GM12878 (cell line): Measurements from ENCODE around the gene MARCHF9. TPM values are rescaled to one million over a fixed set of nuclear protein-coding genes. Genes with fewer than 3 reads are reported as not detected.

Experiments
- ATAC-seq: fragments of 200-7000 bp; cut with Tn5 transposase; 3 replicates; pipeline ENCODE4 v1.9.1; 2020; ENCODE audit warnings: mild to moderate bottlenecking, moderate library complexity
- BruUV-seq: library from RNA; stranded (reverse); fragments of 400-500 nt; replicated peaks from 2 replicates; lab custom pipeline; 2021; lab: Mats Ljungman, UMichigan
- CTCF ChIA-PET: fragments of 300-600 bp; sonication (Branson Sonifier 250); formaldehyde crosslinking; extraction: SDS; loops from one replicate; lab custom pipeline; 2021; ENCODE audit warnings: inconsistent platforms; lab: Yijun Ruan, JAX
- POLR2A ChIA-PET: fragments of 350-600 bp; formaldehyde crosslinking; extraction: SDS; loops from one replicate; lab custom pipeline; 2021; ENCODE audit warnings: inconsistent platforms; lab: Charles Lee
- RAD21 ChIA-PET: fragments of 300-600 bp; sonication (Branson Sonifier 250); formaldehyde crosslinking; loops from one replicate; lab custom pipeline; 2023; ENCODE audit warnings: antibody characterized with exemption; ENCODE audit not compliant: unreplicated experiment; lab: Charles Lee
- SMC1A ChIA-PET: fragments of 300-600 bp; sonication (Branson Sonifier 250); formaldehyde crosslinking; loops from one replicate; lab custom pipeline; 2023; ENCODE audit not compliant: unreplicated experiment, uncharacterized antibody; lab: Charles Lee
- DNase-seq: peaks from one replicate; pipeline ENCODE4 v3.0.0-alpha.2; 2011; ENCODE audit warnings: low read depth, low spot score
- FAIRE-seq: peaks from 3 replicates; lab custom pipeline; 2011; peaks lifted over from hg19 to GRCh38; lab: Jason Lieb, UNC
- H2AFZ ChIP-seq: 2 replicates; pipeline ENCODE4 v1.6.0; 2011; ENCODE audit warnings: low read depth, low read length, control low read depth; ENCODE audit not compliant: control insufficient read depth
- H3K27ac ChIP-seq: 2 replicates; pipeline ENCODE4 v1.5.1; 2011; ENCODE audit warnings: control low read depth; ENCODE audit not compliant: control insufficient read depth, insufficient read depth
- H3K27me3 ChIP-seq, 2 experiments: replicated peaks in 1 of 2; 2 replicates each; pipeline versions ENCODE4 v1.6.0 to v1.6.1; 2011; ENCODE audit warnings: low read length in 1 of 2; ENCODE audit not compliant: control insufficient read depth in 2 of 2, insufficient read depth in 2 of 2
- H3K36me3 ChIP-seq, 2 experiments: 2 replicates each; pipeline ENCODE4 v1.5.1; 2011; ENCODE audit warnings: low read length in 1 of 2; ENCODE audit not compliant: control insufficient read depth in 2 of 2, insufficient read depth in 2 of 2
- H3K4me1 ChIP-seq: 2 replicates; pipeline ENCODE4 v1.6.1; 2011; ENCODE audit warnings: mild to moderate bottlenecking, low read length, moderate library complexity, mixed read lengths; ENCODE audit not compliant: control insufficient read depth, insufficient read depth
- H3K4me2 ChIP-seq: 2 replicates; pipeline ENCODE4 v1.6.0; 2011; ENCODE audit warnings: control low read depth; ENCODE audit not compliant: control insufficient read depth, insufficient read depth
- H3K4me3 ChIP-seq: fragments of 200-600 bp; sonication (generic); 2 replicates; pipeline ENCODE4 v1.5.1; 2016
- H3K79me2 ChIP-seq: 2 replicates; pipeline ENCODE4 v1.6.0; 2011; ENCODE audit warnings: low read length; ENCODE audit not compliant: control insufficient read depth, insufficient read depth
- H3K9ac ChIP-seq: 2 replicates; pipeline ENCODE4 v1.8.0; 2011; ENCODE audit warnings: low read length, control low read depth, mixed read lengths; ENCODE audit not compliant: control insufficient read depth, insufficient read depth
- H3K9me3 ChIP-seq: replicated peaks from 3 replicates; pipeline ENCODE4 v1.5.1; 2011; ENCODE audit warnings: mild to moderate bottlenecking, low read length; ENCODE audit not compliant: control insufficient read depth, insufficient read depth
- H4K20me1 ChIP-seq: 2 replicates; pipeline ENCODE4 v1.6.0; 2011; ENCODE audit not compliant: control insufficient read depth, insufficient read depth
- GATAD2B ChIP-seq: fragments of 450-650 bp; conservative IDR thresholded peaks from 2 replicates; pipeline ENCODE4 v1.6.1; 2017; ENCODE audit warnings: low read depth, mild to moderate bottlenecking, moderate library complexity
- NRF1 ChIP-seq: conservative IDR thresholded peaks from 2 replicates; pipeline ENCODE4 v1.6.1; 2011; ENCODE audit warnings: mild to moderate bottlenecking, low read depth, low read length, improper control_type of control experiment
- POLR2A ChIP-seq: IDR thresholded peaks from 2 replicates; pipeline ENCODE4 v1.6.1; 2011; ENCODE audit warnings: low read depth, mild to moderate bottlenecking, low read length
- RAD21 ChIP-seq: IDR thresholded peaks from 2 replicates; pipeline ENCODE4 v1.6.1; 2011; ENCODE audit warnings: mild to moderate bottlenecking, low read depth, low read length, moderate library complexity; ENCODE audit not compliant: insufficient read depth
- SIX5 ChIP-seq: IDR thresholded peaks from 2 replicates; pipeline ENCODE4 v1.6.1; 2011; ENCODE audit warnings: mild to moderate bottlenecking, low read depth, low read length, moderate library complexity; ENCODE audit not compliant: severe bottlenecking
- SMAD1 ChIP-seq: fragments of 450-650 bp; IDR thresholded peaks from 2 replicates; pipeline ENCODE4 v1.6.1; 2018; ENCODE audit warnings: mild to moderate bottlenecking, low read depth; ENCODE audit not compliant: partially characterized antibody
- ZNF207 ChIP-seq: fragments of 450-650 bp; IDR thresholded peaks from 2 replicates; pipeline ENCODE4 v1.6.1; 2014; ENCODE audit warnings: antibody characterized with exemption, mild to moderate bottlenecking, borderline replicate concordance
- WGBS: methylation state at CpG from one replicate; pipeline ENCODE4 v1.1.6; 2016; ENCODE audit warnings: low lambda C conversion rate; ENCODE audit not compliant: insufficient replicate concordance, insufficient coverage; ENCODE audit errors: missing lambda C conversion rate; 5-methylcytosine and 5-hydroxymethylcytosine counted together
- in situ Hi-C: fragments of 300-500 bp; cut with MboI; formaldehyde crosslinking; loops from 9 replicates; pipeline ENCODE4 v1.14.3; 2018; ENCODE audit warnings: mixed read lengths
- intact Hi-C: fragments of 100-400 bp; cut with micrococcal nuclease; formaldehyde crosslinking; loops from one replicate; pipeline ENCODE4 v1.14.2; 2022; ENCODE audit not compliant: unreplicated experiment
- polyA plus RNA-seq, 11 experiments: library from polyadenylated mRNA; depleted of rRNA in 4 of 11; unstranded in 6 of 11; stranded (reverse) in 5 of 11; fragments of >200 nt; fragmentation: Nextera tagmentation in 4 of 11; fragmentation: Illumina TruSeq in 1 of 11; extraction: Ambion mirVana in 4 of 11; extraction: Trizol in 1 of 11; gene quantifications; 1 replicate in 1 of 11; 2 replicates in 10 of 11; pipeline versions ENCODE4 v1.2.1 to v1.2.3, GENCODE V29; 2011 to 2016; ENCODE audit warnings: inconsistent platforms in 2 of 11, missing spikeins in 2 of 11, low read depth in 1 of 11
- total RNA-seq, 4 experiments: library from RNA; depleted of rRNA in 3 of 4; stranded (reverse); fragments of >200 nt in 3 of 4; fragmentation: Illumina TruSeq in 1 of 4; extraction: Trizol in 1 of 4; gene quantifications; 2 replicates each; pipeline versions ENCODE4 v1.2.1 to v1.2.3, GENCODE V29; 2013 to 2021
- TF ChIP-seq, protein P1 (sequence below): fragments of 450-650 bp; IDR thresholded peaks from 2 replicates; pipeline ENCODE4 v1.6.1; 2016; ENCODE audit warnings: mild to moderate bottlenecking

The MARCHF9 gene
- total and polyA plus RNA-seq, 10 of the 15 experiments (the other 5 are each of a cell fraction or from before 2014, with no cell fraction given), result 2.4 to 29.3 (median 13.0) TPM

DNA sequence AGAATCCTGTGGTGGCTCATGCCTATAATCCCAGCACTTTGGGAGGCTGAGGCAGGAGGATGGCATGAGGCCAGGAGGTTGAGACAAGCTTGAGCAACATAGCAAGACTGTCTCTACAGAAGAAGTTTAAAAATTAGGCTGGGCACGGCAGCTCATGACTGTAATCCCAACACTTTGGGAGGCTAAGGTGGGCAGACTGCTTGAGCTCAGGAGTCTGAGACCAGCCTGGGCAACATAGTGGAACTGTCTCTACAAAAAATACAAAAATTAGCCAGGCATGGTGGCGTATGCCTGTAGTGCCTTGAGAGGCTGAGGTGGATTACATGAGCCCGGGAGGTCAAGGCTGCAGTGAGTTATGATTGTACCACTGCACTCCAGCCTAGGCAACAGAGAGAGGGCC, 13.0 kb downstream of the MARCHF9 start:
- DNase-seq, result no peak
- H3K4me1 ChIP-seq, result peaks cover 23% of the 10 kb centered on the region
- no peak for FAIRE-seq
- ChIA-PET RAD21 (interaction anchor here (1.5 kb wide), 1 partner anchor 13 kb away, joined by 5 read pairs; no protein-coding TSS in a partner anchor), CTCF (interaction anchor here (0.7 to 7.3 kb wide), 5 partner anchors 8 to 535 kb away, joined by 3 to 62 read pairs (median 4); partner anchors contain the start of gene MARCHF9), SMC1A (interaction anchor here (0.9 kb wide), 1 partner anchor 130 kb away, joined by 3 read pairs; no protein-coding TSS in a partner anchor), POLR2A (no interaction called here)
- in situ Hi-C loops, result no loop called here
- no peak overlapping the region for H3K27ac ChIP-seq
- H2AFZ ChIP-seq, result no peak overlapping the region
- ATAC-seq, result no peak
- H3K79me2 ChIP-seq, result no peaks in the 10 kb centered on the region
- H3K36me3 ChIP-seq, result peaks cover 0 to 4% of the 10 kb centered on the region in 2 experiments; a peak in 2 of 4 replicates
- H3K27me3 ChIP-seq, result peaks cover 11 to 23% of the 10 kb centered on the region in 2 experiments; a peak in 3 of 4 replicates
- H3K4me3 ChIP-seq, result no peak overlapping the region
- no peaks in the 10 kb centered on the region for H3K9me3 ChIP-seq
- no peak for TF ChIP-seq ZNF207
- no peak for TF ChIP-seq GATAD2B
- TF ChIP-seq, protein P1, sequence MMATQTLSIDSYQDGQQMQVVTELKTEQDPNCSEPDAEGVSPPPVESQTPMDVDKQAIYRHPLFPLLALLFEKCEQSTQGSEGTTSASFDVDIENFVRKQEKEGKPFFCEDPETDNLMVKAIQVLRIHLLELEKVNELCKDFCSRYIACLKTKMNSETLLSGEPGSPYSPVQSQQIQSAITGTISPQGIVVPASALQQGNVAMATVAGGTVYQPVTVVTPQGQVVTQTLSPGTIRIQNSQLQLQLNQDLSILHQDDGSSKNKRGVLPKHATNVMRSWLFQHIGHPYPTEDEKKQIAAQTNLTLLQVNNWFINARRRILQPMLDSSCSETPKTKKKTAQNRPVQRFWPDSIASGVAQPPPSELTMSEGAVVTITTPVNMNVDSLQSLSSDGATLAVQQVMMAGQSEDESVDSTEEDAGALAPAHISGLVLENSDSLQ, result no peak
- TF ChIP-seq POLR2A, result no peak
- no peak for TF ChIP-seq RAD21
- no peak for TF ChIP-seq SIX5
- no peak for TF ChIP-seq SMAD1
- TF ChIP-seq NRF1, result no peak
- intact Hi-C loops, result no loop called here
- H3K4me2 ChIP-seq, result no peak overlapping the region
- WGBS, result 98% methylated on average over 3 of the region's 3 CpGs
- BruUV-seq, result no TSS peak
- no peak overlapping the region for H3K9ac ChIP-seq
- no peaks in the 10 kb centered on the region for H4K20me1 ChIP-seq
